ENCODE data around the gene PATZ1. TPM values are rescaled to one million over a fixed set of nuclear protein-coding genes. Genes with fewer than 3 reads are reported as not detected.

Gene PATZ1
- total and polyA plus RNA-seq, 9 of the 15 experiments (the other 6 are each of a cell fraction or from before 2014, with no cell fraction given): 0.63 to 7.8 (median 4.2) TPM

GRCh38 chr22:31290494-31291471, 55.4 kb downstream of the PATZ1 start (continued):
- TF ChIP-seq, protein P1, sequence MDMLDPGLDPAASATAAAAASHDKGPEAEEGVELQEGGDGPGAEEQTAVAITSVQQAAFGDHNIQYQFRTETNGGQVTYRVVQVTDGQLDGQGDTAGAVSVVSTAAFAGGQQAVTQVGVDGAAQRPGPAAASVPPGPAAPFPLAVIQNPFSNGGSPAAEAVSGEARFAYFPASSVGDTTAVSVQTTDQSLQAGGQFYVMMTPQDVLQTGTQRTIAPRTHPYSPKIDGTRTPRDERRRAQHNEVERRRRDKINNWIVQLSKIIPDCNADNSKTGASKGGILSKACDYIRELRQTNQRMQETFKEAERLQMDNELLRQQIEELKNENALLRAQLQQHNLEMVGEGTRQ (CRISPR knock-in tag; IDR thresholded peaks at IDR 0.05): 0 out of 2 replicates have a peak, but pooled peaks have one; percentile 13
- TF ChIP-seq NCOR1 (IDR thresholded peaks at IDR 0.05): peak; percentile 45; the same call in 1 of the 2 replicates
- TF ChIP-seq POLR2G (IDR thresholded peaks at IDR 0.05; ENCODE audit: low read depth, low read length): peak; percentile 91
- TF ChIP-seq SAP30 (IDR thresholded peaks at IDR 0.05; ENCODE audit: borderline replicate concordance, insufficient read depth, low read depth, low read length, poor library complexity, severe bottlenecking): peak; percentile 89
- TF ChIP-seq ARHGAP35 (IDR thresholded peaks at IDR 0.05; ENCODE audit: partially characterized antibody): no peak
- no peak for TF ChIP-seq TCF7 (IDR thresholded peaks at IDR 0.05; ENCODE audit: borderline replicate concordance)
- TF ChIP-seq FOSL1 (tag; conservative IDR thresholded peaks at IDR 0.05): 0 out of 2 replicates have a peak, but pooled peaks have one; percentile 16
- TF ChIP-seq MAZ (CRISPR knock-in tag; conservative IDR thresholded peaks at IDR 0.05 in 1 of 2, IDR thresholded peaks at IDR 0.05 in 1 of 2): peak in 1 of 2 experiments; percentile 46; a peak in 1 of 4 replicates
- TF ChIP-seq CLOCK (CRISPR knock-in tag; IDR thresholded peaks at IDR 0.05; ENCODE audit: borderline replicate concordance): no peak
- 0 out of 2 replicates have a peak, but pooled peaks have one; percentile 42 for TF ChIP-seq BRD4 (IDR thresholded peaks at IDR 0.05)
- no peak for TF ChIP-seq PHB (CRISPR knock-in tag; IDR thresholded peaks at IDR 0.05)
- TF ChIP-seq REST (IDR thresholded peaks at IDR 0.05; ENCODE audit: borderline replicate concordance): 0 out of 2 replicates have a peak, but pooled peaks have one; percentile 5
- TF ChIP-seq REST (CRISPR knock-in tag; IDR thresholded peaks at IDR 0.05; ENCODE audit: low read depth): no peak
- TF ChIP-seq GABPA (tag; conservative IDR thresholded peaks at IDR 0.05; ENCODE audit: low read depth): peak; percentile 59

Measured in K562 (cell line).